Astrocyte of the cerebellum (primary cell): Measurements from ENCODE around the gene RGS6.

Source experiments
- DNase-seq: peaks from one replicate; pipeline ENCODE4 v3.0.0-alpha.2; 2011; ENCODE audit warnings: low read depth
- H3K4me3 ChIP-seq: 2 replicates; pipeline ENCODE4 v1.5.1; 2011; ENCODE audit warnings: mild to moderate bottlenecking, low read depth, low read length, moderate library complexity
- in situ Hi-C: cut with HindIII; loops from 2 replicates; pipeline ENCODE4 v1.10.0; 2017; ENCODE audit warnings: low sequenced_read_pairs
- TF ChIP-seq, protein P1 (sequence below): IDR thresholded peaks from 2 replicates; pipeline ENCODE4 v1.5.1; 2012; ENCODE audit warnings: low read length, low read depth, moderate library complexity, mild to moderate bottlenecking; ENCODE audit errors: missing control alignments

The RGS6 gene

DNA sequence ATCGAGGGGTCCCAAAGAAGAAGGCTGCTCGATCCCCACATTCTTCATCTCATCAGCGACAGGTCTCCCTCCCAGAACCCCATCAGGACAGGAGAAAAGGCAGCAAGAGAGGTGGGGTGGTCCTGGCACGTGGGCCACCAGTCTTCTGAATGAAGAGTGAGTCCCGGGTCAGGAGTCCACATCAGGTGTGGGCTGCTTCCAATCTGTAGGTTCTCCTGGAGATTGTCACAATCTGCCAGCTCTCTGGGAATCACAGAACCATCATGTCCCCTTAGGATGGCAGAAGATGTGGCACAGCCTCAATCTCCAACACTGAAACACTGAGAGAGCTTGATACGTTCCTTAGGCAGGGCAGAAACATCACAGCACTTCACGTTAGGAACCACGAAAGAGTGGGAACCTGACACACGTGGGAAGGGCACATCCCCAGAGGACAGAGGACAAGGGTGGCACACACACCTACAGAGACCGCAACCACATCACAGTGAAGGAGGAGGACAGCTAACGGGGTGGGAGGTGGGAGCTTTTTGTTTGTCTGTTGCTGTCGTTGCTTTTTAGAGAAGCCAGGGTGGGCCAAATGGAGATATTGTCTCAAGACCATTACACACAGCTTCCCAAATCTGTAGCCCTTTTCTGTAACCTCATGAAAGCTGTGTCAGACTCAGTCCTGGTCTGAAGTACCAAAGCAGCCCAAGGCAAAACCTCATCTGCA lies 677.1 kb downstream of the RGS6 start:
- in situ Hi-C loops = no loop called here
- no peak for DNase-seq

DNA sequence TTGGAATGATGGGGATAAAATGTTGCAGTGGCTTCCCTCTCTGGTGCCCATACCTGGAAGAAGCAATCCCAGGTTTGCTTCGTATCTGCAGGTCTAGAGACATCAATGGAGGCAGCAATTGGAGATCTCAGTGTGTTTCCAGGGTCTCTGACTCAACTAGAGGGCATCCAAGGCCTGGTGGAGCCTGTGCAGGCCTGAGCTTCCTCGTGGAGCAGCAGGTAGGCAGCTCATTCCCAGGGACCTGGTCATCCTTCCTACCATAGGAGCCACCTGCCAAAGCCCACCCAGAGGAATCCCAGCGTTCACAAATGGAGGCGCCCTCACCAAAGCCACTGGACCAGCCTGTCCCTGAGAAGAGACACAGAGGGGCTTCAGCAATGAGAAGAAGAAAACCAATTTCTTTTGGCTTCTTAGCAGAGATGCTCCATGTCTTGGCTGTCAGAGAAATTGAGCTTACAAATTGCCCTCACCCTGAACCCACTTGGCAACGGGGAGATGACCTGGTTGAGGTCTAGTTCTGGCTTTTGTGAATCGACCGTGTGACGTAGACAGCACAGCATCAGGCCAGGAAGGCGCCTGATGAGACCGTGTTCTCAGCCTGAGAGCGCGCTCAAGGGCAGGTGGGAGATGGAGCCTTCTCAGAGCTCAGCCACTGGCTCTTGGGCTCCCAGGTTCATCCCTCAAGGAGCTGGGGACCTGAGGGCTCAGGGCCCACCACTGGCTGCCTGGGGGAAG lies 678.0 kb downstream of the RGS6 start:
- no peak for DNase-seq
- in situ Hi-C loops = no loop called here
- TF ChIP-seq, protein P1, sequence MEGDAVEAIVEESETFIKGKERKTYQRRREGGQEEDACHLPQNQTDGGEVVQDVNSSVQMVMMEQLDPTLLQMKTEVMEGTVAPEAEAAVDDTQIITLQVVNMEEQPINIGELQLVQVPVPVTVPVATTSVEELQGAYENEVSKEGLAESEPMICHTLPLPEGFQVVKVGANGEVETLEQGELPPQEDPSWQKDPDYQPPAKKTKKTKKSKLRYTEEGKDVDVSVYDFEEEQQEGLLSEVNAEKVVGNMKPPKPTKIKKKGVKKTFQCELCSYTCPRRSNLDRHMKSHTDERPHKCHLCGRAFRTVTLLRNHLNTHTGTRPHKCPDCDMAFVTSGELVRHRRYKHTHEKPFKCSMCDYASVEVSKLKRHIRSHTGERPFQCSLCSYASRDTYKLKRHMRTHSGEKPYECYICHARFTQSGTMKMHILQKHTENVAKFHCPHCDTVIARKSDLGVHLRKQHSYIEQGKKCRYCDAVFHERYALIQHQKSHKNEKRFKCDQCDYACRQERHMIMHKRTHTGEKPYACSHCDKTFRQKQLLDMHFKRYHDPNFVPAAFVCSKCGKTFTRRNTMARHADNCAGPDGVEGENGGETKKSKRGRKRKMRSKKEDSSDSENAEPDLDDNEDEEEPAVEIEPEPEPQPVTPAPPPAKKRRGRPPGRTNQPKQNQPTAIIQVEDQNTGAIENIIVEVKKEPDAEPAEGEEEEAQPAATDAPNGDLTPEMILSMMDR = no peak
- H3K4me3 ChIP-seq = no peak overlapping the region

More for the DNA sequence above, 677.1 kb downstream of the RGS6 start:
- no peak overlapping the region for H3K4me3 ChIP-seq
- TF ChIP-seq, protein P1 = no peak

DNA sequence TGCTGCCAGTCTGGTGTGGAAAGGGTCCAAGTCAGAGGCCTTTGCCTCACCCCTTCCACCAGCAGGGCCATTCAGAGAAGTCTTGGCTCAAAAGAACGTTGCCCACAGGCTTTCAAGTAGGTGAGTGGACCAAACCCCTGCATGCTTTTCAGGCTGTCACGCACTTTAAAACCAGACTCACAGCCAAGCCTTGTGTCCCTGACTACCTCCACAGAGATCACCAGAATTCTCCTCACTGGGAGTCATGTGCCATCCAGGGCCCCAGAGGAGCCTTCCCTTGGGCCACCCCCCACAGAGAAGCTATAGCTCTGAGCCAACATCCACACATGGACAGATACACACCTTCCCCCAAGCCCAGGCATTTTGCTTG lies 678.6 kb downstream of the RGS6 start:
- TF ChIP-seq, protein P1 = no peak
- in situ Hi-C loops = no loop called here
- DNase-seq = no peak
- no peak overlapping the region for H3K4me3 ChIP-seq

DNA sequence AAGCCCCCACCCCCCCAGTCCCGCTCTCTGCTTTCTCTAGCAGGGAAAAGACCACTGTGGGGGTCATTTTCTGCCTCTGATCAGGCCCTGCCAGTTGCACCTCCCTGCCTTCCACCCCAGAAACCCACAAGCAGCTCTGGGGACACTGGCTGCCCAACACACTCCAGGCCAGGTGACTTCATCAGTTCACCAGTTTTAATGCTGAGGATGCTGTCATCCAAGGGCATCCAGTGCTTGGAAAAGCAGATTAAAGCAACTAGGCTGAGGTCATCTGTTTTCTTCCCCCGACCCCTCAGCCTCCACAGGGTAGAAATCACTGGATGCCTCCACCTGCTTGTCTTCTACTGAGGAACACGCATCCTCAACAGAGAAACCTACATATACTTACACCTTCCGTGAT lies 679.3 kb downstream of the RGS6 start:
- in situ Hi-C loops = no loop called here
- TF ChIP-seq, protein P1 = no peak

DNA sequence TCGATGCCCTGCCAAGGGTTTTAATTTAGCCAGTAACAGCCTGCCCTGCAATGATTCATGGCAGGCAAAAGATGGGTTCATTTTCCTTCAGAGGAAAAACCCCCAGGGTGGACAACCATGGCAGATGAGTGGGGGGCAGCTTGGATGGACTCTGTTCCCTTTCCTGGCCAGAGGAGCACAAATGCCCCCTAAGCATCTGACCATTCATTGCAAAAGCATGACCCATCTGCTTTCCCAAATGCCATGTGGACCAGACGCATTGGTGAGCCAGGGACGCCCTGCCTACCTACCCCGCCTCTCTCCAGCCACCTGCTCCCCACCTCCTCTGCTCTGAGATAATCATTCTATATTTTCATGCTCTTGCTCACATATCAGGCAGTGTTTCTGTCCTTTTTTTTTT lies 679.8 kb downstream of the RGS6 start:
- H3K4me3 ChIP-seq = no peak overlapping the region
- TF ChIP-seq, protein P1 = no peak
- no peak for DNase-seq
- in situ Hi-C loops = no loop called here

More for the DNA sequence above, 679.3 kb downstream of the RGS6 start:
- DNase-seq = no peak
- H3K4me3 ChIP-seq = no peak overlapping the region

DNA sequence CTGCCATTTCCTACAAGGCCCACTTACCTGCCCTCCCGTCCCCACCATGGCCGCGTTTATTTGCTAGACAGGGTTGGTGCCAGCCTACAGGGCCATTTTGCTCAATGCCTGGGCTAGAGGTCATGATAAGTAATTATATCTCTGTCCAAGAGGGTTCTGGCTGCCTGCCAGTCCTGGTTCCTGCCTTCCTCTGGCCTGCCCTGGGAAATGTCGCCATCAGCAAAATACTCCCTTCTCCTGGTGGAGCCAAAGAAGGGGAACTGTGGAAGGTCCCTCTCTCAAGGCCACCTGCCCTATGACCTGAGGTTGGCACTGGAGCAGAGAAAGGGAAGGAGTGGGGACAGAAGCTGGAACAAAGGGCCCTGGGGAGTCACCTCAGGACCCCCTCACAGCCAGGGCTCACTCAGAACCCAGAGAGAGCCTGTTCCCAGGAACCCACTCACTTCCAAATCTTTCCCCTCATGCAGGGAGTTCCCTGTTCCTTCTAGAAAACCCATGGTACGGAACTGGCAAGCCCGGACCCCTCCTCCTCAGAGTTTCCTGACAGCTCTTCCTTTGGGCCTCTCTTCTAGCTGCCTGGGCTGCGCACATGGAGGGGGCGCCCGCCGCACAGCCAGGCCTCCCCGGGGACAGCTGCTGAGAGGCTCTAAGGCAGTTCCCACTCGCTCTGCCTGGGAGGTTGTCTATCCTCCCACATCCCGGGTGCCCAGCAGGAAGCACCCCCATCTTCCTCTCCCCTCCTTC lies 681.2 kb downstream of the RGS6 start:
- H3K4me3 ChIP-seq = no peak overlapping the region
- TF ChIP-seq, protein P1 = no peak
- in situ Hi-C loops = no loop called here
- no peak for DNase-seq
